ENCODE data around the gene TARBP1. TPM values are rescaled to one million over a fixed set of nuclear protein-coding genes. Genes with fewer than 3 reads are reported as not detected.
"Not testable (repeated sequence)": the region's sequence is repeated elsewhere in the genome, so short reads cannot be mapped to it uniquely, and the experiment has no call there.

TARBP1 gene
- total RNA-seq, 1 experiment from 2014 or later: 38.1 TPM

DNA sequence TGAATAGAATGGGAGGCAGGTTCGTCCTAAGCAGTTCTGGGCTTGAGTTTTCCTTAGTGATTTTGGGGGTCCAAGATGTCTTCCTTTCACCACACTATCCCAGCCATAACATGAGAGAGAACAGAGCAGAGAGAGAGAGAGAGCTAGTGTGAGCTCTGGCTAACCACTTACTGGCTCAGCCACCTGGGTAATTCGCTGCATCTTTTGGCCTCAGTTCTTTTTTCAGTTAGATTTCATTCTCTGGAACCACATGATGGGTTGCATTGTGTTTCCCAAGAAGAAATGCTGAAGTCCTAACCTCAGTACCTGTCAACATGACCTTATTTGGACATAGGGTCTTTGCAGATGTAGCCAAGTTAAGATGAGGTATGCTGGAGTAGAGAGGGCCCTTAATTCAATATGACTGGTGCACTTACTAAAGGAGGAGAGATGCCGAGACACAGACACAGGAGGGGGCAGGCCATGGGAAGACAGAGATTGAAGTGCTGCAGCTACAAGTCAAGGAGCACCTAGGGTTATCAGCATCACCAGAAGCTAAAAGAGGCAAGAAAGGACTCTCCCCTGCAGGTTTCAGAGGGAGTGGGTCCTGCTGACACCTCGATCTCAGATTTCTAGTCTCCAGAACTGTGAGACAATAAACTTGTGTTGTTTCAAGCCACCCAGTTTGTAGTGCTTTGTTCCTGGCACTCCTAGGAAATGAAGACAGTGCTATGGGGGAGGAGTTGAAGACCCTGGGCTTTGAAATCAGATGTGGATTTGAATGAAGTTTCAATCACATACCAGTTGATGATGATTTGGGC, 26.2 kb upstream of the TARBP1 start:
- CTCF ChIA-PET: interaction anchor here (1.0 kb wide), 1 partner anchor 579 kb away, joined by 3 read pairs; no protein-coding TSS in a partner anchor
- intact Hi-C loops (cut with micrococcal nuclease; ENCODE audit: unreplicated experiment): loop anchor here (5.0 kb wide), 1 partner anchor 267 kb away; no protein-coding TSS in a partner anchor
- peaks cover 2% of the 10 kb centered on the region for H3K9me3 Mint-ChIP-seq (ENCODE audit: low read depth, unreplicated experiment)
- TF ChIP-seq, protein P1, sequence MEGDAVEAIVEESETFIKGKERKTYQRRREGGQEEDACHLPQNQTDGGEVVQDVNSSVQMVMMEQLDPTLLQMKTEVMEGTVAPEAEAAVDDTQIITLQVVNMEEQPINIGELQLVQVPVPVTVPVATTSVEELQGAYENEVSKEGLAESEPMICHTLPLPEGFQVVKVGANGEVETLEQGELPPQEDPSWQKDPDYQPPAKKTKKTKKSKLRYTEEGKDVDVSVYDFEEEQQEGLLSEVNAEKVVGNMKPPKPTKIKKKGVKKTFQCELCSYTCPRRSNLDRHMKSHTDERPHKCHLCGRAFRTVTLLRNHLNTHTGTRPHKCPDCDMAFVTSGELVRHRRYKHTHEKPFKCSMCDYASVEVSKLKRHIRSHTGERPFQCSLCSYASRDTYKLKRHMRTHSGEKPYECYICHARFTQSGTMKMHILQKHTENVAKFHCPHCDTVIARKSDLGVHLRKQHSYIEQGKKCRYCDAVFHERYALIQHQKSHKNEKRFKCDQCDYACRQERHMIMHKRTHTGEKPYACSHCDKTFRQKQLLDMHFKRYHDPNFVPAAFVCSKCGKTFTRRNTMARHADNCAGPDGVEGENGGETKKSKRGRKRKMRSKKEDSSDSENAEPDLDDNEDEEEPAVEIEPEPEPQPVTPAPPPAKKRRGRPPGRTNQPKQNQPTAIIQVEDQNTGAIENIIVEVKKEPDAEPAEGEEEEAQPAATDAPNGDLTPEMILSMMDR (IDR thresholded peaks at IDR 0.05; ENCODE audit: unreplicated experiment): no peak
- H3K27me3 Mint-ChIP-seq (ENCODE audit: unreplicated experiment): no peaks in the 10 kb centered on the region
- H3K4me3 Mint-ChIP-seq (ENCODE audit: low read depth, unreplicated experiment): no peak overlapping the region
- BruUV-seq (replicated peaks): no TSS peak
- peaks cover 73% of the 10 kb centered on the region for H3K4me1 Mint-ChIP-seq (ENCODE audit: low read depth, unreplicated experiment)
- H3K27ac Mint-ChIP-seq (ENCODE audit: unreplicated experiment): peak overlapping the region; percentile 11
- no peak for DNase-seq
- H3K36me3 Mint-ChIP-seq (ENCODE audit: insufficient read depth, unreplicated experiment): peaks cover 8% of the 10 kb centered on the region

DNA sequence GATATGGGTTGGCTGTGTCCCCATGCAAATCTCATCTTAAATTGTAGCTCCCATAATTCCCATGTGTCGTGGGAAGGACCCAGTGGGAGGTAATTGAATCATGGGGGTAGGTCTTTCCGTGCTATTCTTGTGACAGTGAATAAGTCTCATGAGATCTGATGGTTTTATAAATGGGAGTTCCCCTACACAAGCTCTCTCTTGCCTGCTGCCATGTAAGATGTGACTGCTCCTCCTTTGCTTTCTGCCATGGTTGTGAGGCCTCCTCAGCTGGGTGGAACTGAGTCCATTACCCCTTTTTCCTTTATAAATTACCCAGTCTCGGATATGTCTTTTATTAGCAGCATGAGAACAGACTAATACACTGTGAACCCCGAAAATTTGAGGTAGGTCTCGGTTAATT, 25.3 kb upstream of the TARBP1 start:
- BruUV-seq (replicated peaks); H3K4me3 Mint-ChIP-seq (ENCODE audit: low read depth, unreplicated experiment); H3K9me3 Mint-ChIP-seq (ENCODE audit: low read depth, unreplicated experiment); H3K36me3 Mint-ChIP-seq (ENCODE audit: insufficient read depth, unreplicated experiment); H3K27me3 Mint-ChIP-seq (ENCODE audit: unreplicated experiment); DNase-seq: not testable (repeated sequence)
- CTCF ChIA-PET: interaction anchor here (0.9 kb wide), 1 partner anchor 220 kb away, joined by 3 read pairs; no protein-coding TSS in a partner anchor
- peaks cover 73% of the 10 kb centered on the region for H3K4me1 Mint-ChIP-seq (ENCODE audit: low read depth, unreplicated experiment)
- peak overlapping the region; percentile 11 for H3K27ac Mint-ChIP-seq (ENCODE audit: unreplicated experiment)
- intact Hi-C loops (cut with micrococcal nuclease; ENCODE audit: unreplicated experiment): loop anchor here (5.0 kb wide), 1 partner anchor 268 kb away; no protein-coding TSS in a partner anchor

DNA sequence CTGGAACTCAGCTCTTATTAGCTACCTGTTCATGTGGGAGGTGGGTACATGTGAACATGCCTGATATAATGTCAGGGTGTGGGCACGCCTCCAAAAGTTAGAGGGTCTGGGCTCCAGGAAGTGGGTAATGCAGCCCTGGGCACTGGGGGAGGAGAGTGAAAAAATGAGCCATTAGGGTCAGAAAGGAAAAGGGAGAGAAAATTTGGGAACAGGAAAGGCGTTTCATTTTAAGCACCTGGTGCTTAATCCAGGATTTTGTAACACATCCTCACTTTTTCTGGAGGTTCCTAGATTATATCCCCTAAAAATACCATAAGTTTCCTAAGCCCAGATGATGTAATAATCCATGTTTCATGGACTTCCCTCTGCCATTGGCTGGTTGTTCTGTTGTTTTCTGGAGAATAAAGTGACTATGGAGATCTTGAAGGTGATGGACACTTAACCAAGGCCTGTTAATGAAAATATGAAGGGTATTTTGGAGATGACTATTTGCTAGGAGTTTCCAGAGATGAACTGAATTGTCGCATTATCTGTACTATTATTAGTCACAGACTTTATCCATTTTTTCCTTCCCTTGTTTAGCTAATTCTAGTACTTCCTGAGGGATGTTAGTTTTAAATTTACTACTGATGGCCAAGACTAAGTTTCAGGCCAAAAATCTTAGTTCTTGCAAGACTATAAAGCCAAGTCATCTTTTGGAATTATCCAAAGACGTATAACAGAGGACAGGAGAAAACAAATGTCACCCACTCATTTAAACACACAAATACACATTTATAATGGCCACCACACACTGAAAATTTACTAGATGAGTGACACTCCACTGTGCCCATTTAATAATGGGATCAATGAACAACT, 24.4 kb upstream of the TARBP1 start:
- Mint-ChIP-seq H3K36me3 (ENCODE audit: insufficient read depth, unreplicated experiment) (peaks cover 8% of the 10 kb centered on the region), H3K9me3 (ENCODE audit: low read depth, unreplicated experiment) (peaks cover 2% of the 10 kb centered on the region), H3K4me3 (ENCODE audit: low read depth, unreplicated experiment) (no peak overlapping the region), H3K27ac (ENCODE audit: unreplicated experiment) (peak overlapping the region; percentile 97), H3K27me3 (ENCODE audit: unreplicated experiment) (no peaks in the 10 kb centered on the region), H3K4me1 (ENCODE audit: low read depth, unreplicated experiment) (peaks cover 79% of the 10 kb centered on the region)
- TF ChIP-seq, protein P1 (IDR thresholded peaks at IDR 0.05; ENCODE audit: unreplicated experiment): no peak
- intact Hi-C loops (cut with micrococcal nuclease; ENCODE audit: unreplicated experiment): loop anchor here (5.0 kb wide), 1 partner anchor 269 kb away; no protein-coding TSS in a partner anchor
- DNase-seq: no peak
- no TSS peak for BruUV-seq (replicated peaks)
- CTCF ChIA-PET: interaction anchor here (0.9 kb wide), 1 partner anchor 221 kb away, joined by 3 read pairs; no protein-coding TSS in a partner anchor

DNA sequence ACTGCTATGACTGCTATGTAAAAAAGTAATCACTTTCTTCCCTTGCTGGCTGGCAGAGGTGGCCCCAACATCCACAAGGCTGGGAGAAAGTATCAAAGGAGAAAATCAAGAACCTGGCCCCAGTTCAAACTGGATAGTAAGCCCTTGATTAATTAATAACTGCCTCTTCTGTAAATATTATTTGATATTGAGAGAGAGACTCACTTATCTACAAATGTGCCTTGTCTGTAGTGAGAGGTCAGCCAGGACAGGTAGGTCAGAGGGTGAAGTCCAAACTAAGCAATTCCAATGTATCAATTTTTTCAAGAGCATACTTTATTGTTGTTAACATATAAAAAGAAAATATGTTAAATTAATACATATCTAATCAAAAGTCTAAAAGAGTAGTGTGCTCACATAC, 23.8 kb upstream of the TARBP1 start:
- intact Hi-C loops (cut with micrococcal nuclease; ENCODE audit: unreplicated experiment): loop anchor here (5.0 kb wide), 1 partner anchor 270 kb away; no protein-coding TSS in a partner anchor
- no peak for DNase-seq

More for the DNA sequence above, 23.8 kb upstream of the TARBP1 start:
- TF ChIP-seq, protein P1 (IDR thresholded peaks at IDR 0.05; ENCODE audit: unreplicated experiment): no peak
- Mint-ChIP-seq H3K27me3 (ENCODE audit: unreplicated experiment) (no peaks in the 10 kb centered on the region), H3K27ac (ENCODE audit: unreplicated experiment) (peak overlapping the region; percentile 97), H3K36me3 (ENCODE audit: insufficient read depth, unreplicated experiment) (peaks cover 8% of the 10 kb centered on the region), H3K4me1 (ENCODE audit: low read depth, unreplicated experiment) (peaks cover 85% of the 10 kb centered on the region), H3K4me3 (ENCODE audit: low read depth, unreplicated experiment) (no peak overlapping the region), H3K9me3 (ENCODE audit: low read depth, unreplicated experiment) (peaks cover 2% of the 10 kb centered on the region)
- CTCF ChIA-PET: no interaction called here
- BruUV-seq (replicated peaks): no TSS peak
